CD14-positive monocyte (primary cell): ENCODE measurements around the gene KRTAP2-2. TPM values are rescaled to one million over a fixed set of nuclear protein-coding genes. Genes with fewer than 3 reads are reported as not detected.

Experiments used
- DNase-seq, 3 donors: peaks; one replicate each; pipeline ENCODE4 v3.0.0-alpha.2; 2011 to 2022
- H2AFZ ChIP-seq: 2 replicates; pipeline ENCODE4 v1.6.0; 2012; ENCODE audit warnings: mild to moderate bottlenecking, low read depth, low read length, inconsistent platforms; ENCODE audit not compliant: insufficient read depth, poor library complexity, severe bottlenecking
- H3K27ac ChIP-seq, 2 donors: 1 replicate in 1 of 2; 2 replicates in 1 of 2; pipeline ENCODE4 v1.5.1; 2012 to 2013; ENCODE audit warnings: low read length in 2 of 2, control low read depth in 1 of 2, inconsistent platforms in 1 of 2, low read depth in 1 of 2, mild to moderate bottlenecking in 1 of 2
- H3K27me3 ChIP-seq, 2 donors: one replicate each; pipeline versions ENCODE4 v1.6.0 to v1.6.1; 2011 to 2013; ENCODE audit warnings: low read length in 2 of 2; ENCODE audit not compliant: control insufficient read depth in 2 of 2, insufficient read depth in 2 of 2
- H3K36me3 ChIP-seq, 2 donors: replicated peaks in 1 of 2; 1 replicate in 1 of 2; 2 replicates in 1 of 2; pipeline versions ENCODE4 v1.5.1 to v1.6.1; 2012 to 2013; ENCODE audit warnings: low read length in 2 of 2, control low read depth in 1 of 2, inconsistent platforms in 1 of 2, mild to moderate bottlenecking in 1 of 2; ENCODE audit not compliant: insufficient read depth in 2 of 2, control insufficient read depth in 1 of 2
- H3K4me1 ChIP-seq, 2 donors: 1 replicate in 1 of 2; 2 replicates in 1 of 2; pipeline versions ENCODE4 v1.5.1 to v1.6.1; 2012 to 2013; ENCODE audit warnings: low read length in 2 of 2, control low read depth in 1 of 2, inconsistent platforms in 1 of 2, mild to moderate bottlenecking in 1 of 2, moderate library complexity in 1 of 2; ENCODE audit not compliant: insufficient read depth in 2 of 2, control insufficient read depth in 1 of 2
- H3K4me2 ChIP-seq: replicated peaks from 2 replicates; pipeline ENCODE3; 2012; ENCODE audit warnings: low read length, moderate library complexity, mild to moderate bottlenecking; ENCODE audit not compliant: poor library complexity, severe bottlenecking; ENCODE audit errors: extremely low read depth
- H3K4me3 ChIP-seq, 3 experiments: fragments of 200-600 bp in 1 of 3; sonication (generic) in 1 of 3; replicated peaks in 1 of 3; 1 replicate in 2 of 3; 2 replicates in 1 of 3; pipeline ENCODE4 v1.5.1; 2011 to 2013; ENCODE audit warnings: low read length in 3 of 3, mild to moderate bottlenecking in 3 of 3, control low read depth in 2 of 3, low read depth in 2 of 3, inconsistent platforms in 1 of 3, moderate library complexity in 1 of 3
- H3K79me2 ChIP-seq: 2 replicates; pipeline ENCODE4 v1.6.0; 2012; ENCODE audit warnings: mild to moderate bottlenecking, control low read depth, inconsistent platforms, low read length, moderate library complexity; ENCODE audit not compliant: insufficient read depth
- H3K9ac ChIP-seq: 2 replicates; pipeline ENCODE4 v1.6.0; 2017; ENCODE audit warnings: low read length, mild to moderate bottlenecking; ENCODE audit not compliant: insufficient read depth, poor library complexity, severe bottlenecking
- H3K9me3 ChIP-seq, 2 donors: replicated peaks in 1 of 2; 1 replicate in 1 of 2; 2 replicates in 1 of 2; pipeline versions ENCODE4 v1.5.1 to v1.6.1; 2012 to 2013; ENCODE audit warnings: low read length in 2 of 2, control low read depth in 1 of 2; ENCODE audit not compliant: control insufficient read depth in 1 of 2, insufficient read depth in 1 of 2
- H4K20me1 ChIP-seq: 2 replicates; pipeline ENCODE4 v1.6.0; 2012; ENCODE audit warnings: mild to moderate bottlenecking, low read length, control low read depth, moderate library complexity; ENCODE audit not compliant: insufficient read depth
- H3K27ac Mint-ChIP-seq, 7 donors: one replicate each; pipeline ENCODE4 v1.8.0; 2020; ENCODE audit warnings: mild to moderate bottlenecking in 7 of 7, mixed read lengths in 7 of 7, moderate library complexity in 6 of 7, inconsistent platforms in 2 of 7
- H3K27me3 Mint-ChIP-seq, 3 donors: one replicate each; pipeline ENCODE4 v1.8.0; 2021 to 2022; ENCODE audit warnings: low read depth in 3 of 3, mild to moderate bottlenecking in 3 of 3, mixed read lengths in 3 of 3, moderate library complexity in 3 of 3, inconsistent platforms in 1 of 3
- H3K36me3 Mint-ChIP-seq, 2 donors: one replicate each; pipeline ENCODE4 v1.8.0; 2020; ENCODE audit warnings: mixed read lengths in 2 of 2, inconsistent platforms in 1 of 2, mild to moderate bottlenecking in 1 of 2
- H3K4me1 Mint-ChIP-seq: one replicate; pipeline ENCODE4 v1.8.0; 2020; ENCODE audit warnings: mild to moderate bottlenecking, mixed read lengths
- H3K4me3 Mint-ChIP-seq, 2 donors: one replicate each; pipeline ENCODE4 v1.8.0; 2020; ENCODE audit warnings: mild to moderate bottlenecking in 2 of 2, mixed read lengths in 2 of 2, moderate library complexity in 1 of 2
- H3K9me3 Mint-ChIP-seq, 7 donors: one replicate each; pipeline ENCODE4 v1.8.0; 2020 to 2022; ENCODE audit warnings: mixed read lengths in 7 of 7, mild to moderate bottlenecking in 6 of 7, moderate library complexity in 6 of 7, inconsistent platforms in 2 of 7
- CTCF ChIP-seq: fragments of 200-600 bp; IDR thresholded peaks from one replicate; pipeline ENCODE4 v1.8.0; 2022; ENCODE audit warnings: antibody characterized with exemption, mild to moderate bottlenecking
- WGBS: methylation state at CpG from one replicate; pipeline ENCODE4 v1.1.5; 2013; ENCODE audit warnings: missing lambda C conversion rate; ENCODE audit not compliant: insufficient coverage; 5-methylcytosine and 5-hydroxymethylcytosine counted together
- intact Hi-C, 2 donors: fragments of 100-400 bp; cut with micrococcal nuclease; formaldehyde crosslinking; loops; one replicate each; pipeline versions ENCODE4 v1.15.0 to v1.15.1; 2023
- polyA plus RNA-seq, 3 donors: library from polyadenylated mRNA; depleted of rRNA in 1 of 3; unstranded in 2 of 3; stranded (reverse) in 1 of 3; fragments of 300-500 nt in 2 of 3; fragments of >200 nt in 1 of 3; fragmentation: Illumina TruSeq in 2 of 3; gene quantifications; 1 replicate in 2 of 3; 2 replicates in 1 of 3; pipeline ENCODE4 v1.2.3, GENCODE V29; 2012 to 2021

The KRTAP2-2 gene
- polyA plus RNA-seq, 3 donors: not detected

- Mint-ChIP-seq H3K4me3 (no peak overlapping the region), H3K9me3 (peaks cover 0 to 2% (median 0%) of the 10 kb centered on the region in 7 donors), H3K4me1 (no peaks in the 10 kb centered on the region), H3K27ac (no peak overlapping the region), H3K27me3 (peaks cover 0 to 3% (median 2%) of the 10 kb centered on the region in 3 donors), H3K36me3 (no peaks in the 10 kb centered on the region)
- Histone ChIP-seq H3K27me3 (no peaks in the 10 kb centered on the region), H3K4me3 (no peak overlapping the region), H3K9ac (no peak overlapping the region), H3K27ac (no peak overlapping the region), H2AFZ (no peak overlapping the region), H3K36me3 (no peaks in the 10 kb centered on the region), H3K9me3 (no peaks in the 10 kb centered on the region), H3K4me2 (no peak overlapping the region), H3K79me2 (no peaks in the 10 kb centered on the region), H4K20me1 (no peaks in the 10 kb centered on the region), H3K4me1 (no peaks in the 10 kb centered on the region)
- intact Hi-C loops: no loop called here
- no peak for DNase-seq
- TF ChIP-seq CTCF: no peak
- WGBS: 88% methylated on average over 1 of the region's 1 CpG
These were observed 41.4 kb downstream of the KRTAP2-2 start for GRCh38 chr17:41013606-41014005.

DNA sequence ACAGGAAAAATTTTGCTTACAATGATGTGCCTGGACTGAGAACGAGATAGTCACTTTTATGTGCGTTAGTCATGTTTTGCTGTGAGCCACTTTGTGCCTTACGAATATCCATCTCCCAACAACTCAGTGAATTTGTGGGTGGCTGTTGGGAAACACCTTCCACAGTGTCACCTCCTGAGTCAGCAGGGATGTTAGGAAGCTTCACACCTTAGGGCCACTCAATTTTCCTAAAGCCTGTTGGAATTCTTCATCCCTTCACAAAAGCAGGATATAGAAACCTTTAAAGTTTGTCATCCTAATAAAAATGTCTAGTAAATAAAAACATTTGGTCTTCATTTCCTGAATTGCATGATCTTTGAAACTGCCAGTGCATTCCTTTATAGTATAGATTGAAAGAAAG lies 41.8 kb downstream of the KRTAP2-2 start:
- H3K4me3 Mint-ChIP-seq: no peak overlapping the region
- H3K4me2 ChIP-seq: no peak overlapping the region

More for the DNA sequence above, 41.8 kb downstream of the KRTAP2-2 start:
- Histone ChIP-seq H3K4me1 (no peaks in the 10 kb centered on the region), H4K20me1 (no peaks in the 10 kb centered on the region), H3K79me2 (no peaks in the 10 kb centered on the region), H3K9ac (no peak overlapping the region), H2AFZ (no peak overlapping the region), H3K9me3 (no peaks in the 10 kb centered on the region), H3K27me3 (no peaks in the 10 kb centered on the region), H3K4me3 (no peak overlapping the region), H3K36me3 (no peaks in the 10 kb centered on the region), H3K27ac (no peak overlapping the region)
- Mint-ChIP-seq H3K27ac (no peak overlapping the region), H3K27me3 (peaks cover 0 to 3% (median 3%) of the 10 kb centered on the region in 3 donors), H3K4me1 (no peaks in the 10 kb centered on the region), H3K9me3 (peaks cover 0 to 2% (median 0%) of the 10 kb centered on the region in 7 donors), H3K36me3 (no peaks in the 10 kb centered on the region)
- no peak for TF ChIP-seq CTCF
- no peak for DNase-seq
- WGBS: no CpG with 5 or more reads among the region's 3 CpGs
- intact Hi-C loops: no loop called here
